ENCODE results near the gene LRRN2.

DNA sequence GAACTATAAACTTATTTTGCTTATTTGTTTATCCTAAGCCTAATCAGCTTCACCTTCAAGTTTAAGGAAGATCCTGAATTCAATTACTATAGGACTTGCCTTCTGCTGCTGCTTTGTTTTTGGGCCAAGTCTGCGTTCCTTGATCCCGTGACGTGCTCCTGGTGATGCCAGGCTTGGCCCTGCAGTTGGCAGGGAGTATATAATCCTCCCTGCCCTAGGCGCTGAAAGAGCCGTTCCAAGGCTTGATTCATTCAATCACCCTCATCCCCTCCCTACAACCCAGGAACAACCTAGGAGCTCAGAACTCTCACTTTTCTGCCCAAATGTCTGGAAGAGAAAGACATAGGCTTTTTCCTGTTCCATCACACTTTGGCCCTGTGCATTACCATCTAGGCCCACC is 12.4 kb upstream of the LRRN2 start:
- no peak for TF ChIP-seq CTCF (IDR thresholded peaks at IDR 0.05)
- no peak for TF ChIP-seq POLR2AphosphoS5 (IDR thresholded peaks at IDR 0.05; ENCODE audit: low read depth, low read length)
- TF ChIP-seq, protein P1, sequence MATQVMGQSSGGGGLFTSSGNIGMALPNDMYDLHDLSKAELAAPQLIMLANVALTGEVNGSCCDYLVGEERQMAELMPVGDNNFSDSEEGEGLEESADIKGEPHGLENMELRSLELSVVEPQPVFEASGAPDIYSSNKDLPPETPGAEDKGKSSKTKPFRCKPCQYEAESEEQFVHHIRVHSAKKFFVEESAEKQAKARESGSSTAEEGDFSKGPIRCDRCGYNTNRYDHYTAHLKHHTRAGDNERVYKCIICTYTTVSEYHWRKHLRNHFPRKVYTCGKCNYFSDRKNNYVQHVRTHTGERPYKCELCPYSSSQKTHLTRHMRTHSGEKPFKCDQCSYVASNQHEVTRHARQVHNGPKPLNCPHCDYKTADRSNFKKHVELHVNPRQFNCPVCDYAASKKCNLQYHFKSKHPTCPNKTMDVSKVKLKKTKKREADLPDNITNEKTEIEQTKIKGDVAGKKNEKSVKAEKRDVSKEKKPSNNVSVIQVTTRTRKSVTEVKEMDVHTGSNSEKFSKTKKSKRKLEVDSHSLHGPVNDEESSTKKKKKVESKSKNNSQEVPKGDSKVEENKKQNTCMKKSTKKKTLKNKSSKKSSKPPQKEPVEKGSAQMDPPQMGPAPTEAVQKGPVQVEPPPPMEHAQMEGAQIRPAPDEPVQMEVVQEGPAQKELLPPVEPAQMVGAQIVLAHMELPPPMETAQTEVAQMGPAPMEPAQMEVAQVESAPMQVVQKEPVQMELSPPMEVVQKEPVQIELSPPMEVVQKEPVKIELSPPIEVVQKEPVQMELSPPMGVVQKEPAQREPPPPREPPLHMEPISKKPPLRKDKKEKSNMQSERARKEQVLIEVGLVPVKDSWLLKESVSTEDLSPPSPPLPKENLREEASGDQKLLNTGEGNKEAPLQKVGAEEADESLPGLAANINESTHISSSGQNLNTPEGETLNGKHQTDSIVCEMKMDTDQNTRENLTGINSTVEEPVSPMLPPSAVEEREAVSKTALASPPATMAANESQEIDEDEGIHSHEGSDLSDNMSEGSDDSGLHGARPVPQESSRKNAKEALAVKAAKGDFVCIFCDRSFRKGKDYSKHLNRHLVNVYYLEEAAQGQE (IDR thresholded peaks at IDR 0.05; ENCODE audit: insufficient read depth in 1 of 2, low read depth in 2 of 2, low read length in 1 of 2) = no peak
- no peak for TF ChIP-seq SIN3A (IDR thresholded peaks at IDR 0.05; ENCODE audit: borderline replicate concordance, insufficient read depth, low read depth, low read length)
